Epithelial cell of esophagus (primary cell): ENCODE data around the gene PXDC1.
"Not testable (repeated sequence)": the region's sequence is repeated elsewhere in the genome, so short reads cannot be mapped to it uniquely, and the experiment has no call there.

ENCODE experiments used
- DNase-seq: peaks from one replicate; pipeline ENCODE4 v3.0.0; 2010; ENCODE audit warnings: low read depth
- H3K4me3 ChIP-seq: 2 replicates; pipeline ENCODE4 v1.5.1; 2011; ENCODE audit warnings: mild to moderate bottlenecking, low read length, control low read depth
- TF ChIP-seq, protein P1 (sequence below): IDR thresholded peaks from 2 replicates; pipeline ENCODE4 v1.5.1; 2011; ENCODE audit warnings: low read depth, mild to moderate bottlenecking, low read length, control low read depth, inconsistent platforms; ENCODE audit not compliant: insufficient read depth; ENCODE audit errors: missing control alignments

The PXDC1 gene

DNA sequence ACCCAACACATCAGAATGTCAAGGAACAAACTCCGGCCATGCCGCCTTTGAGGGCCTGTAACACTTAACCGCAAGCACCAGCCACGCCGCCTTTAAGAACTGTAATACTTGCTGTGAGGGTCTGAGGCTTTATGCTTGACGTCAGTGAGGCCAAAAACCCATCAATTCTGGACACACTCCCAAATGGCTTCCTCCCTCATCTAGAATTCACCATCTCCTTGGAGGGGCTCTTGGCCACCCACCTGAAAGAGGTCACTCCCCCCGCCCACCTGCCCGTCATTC lies 10.4 kb upstream of the PXDC1 start:
- no peak for DNase-seq
- TF ChIP-seq, protein P1, sequence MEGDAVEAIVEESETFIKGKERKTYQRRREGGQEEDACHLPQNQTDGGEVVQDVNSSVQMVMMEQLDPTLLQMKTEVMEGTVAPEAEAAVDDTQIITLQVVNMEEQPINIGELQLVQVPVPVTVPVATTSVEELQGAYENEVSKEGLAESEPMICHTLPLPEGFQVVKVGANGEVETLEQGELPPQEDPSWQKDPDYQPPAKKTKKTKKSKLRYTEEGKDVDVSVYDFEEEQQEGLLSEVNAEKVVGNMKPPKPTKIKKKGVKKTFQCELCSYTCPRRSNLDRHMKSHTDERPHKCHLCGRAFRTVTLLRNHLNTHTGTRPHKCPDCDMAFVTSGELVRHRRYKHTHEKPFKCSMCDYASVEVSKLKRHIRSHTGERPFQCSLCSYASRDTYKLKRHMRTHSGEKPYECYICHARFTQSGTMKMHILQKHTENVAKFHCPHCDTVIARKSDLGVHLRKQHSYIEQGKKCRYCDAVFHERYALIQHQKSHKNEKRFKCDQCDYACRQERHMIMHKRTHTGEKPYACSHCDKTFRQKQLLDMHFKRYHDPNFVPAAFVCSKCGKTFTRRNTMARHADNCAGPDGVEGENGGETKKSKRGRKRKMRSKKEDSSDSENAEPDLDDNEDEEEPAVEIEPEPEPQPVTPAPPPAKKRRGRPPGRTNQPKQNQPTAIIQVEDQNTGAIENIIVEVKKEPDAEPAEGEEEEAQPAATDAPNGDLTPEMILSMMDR, result no peak
- no peak overlapping the region for H3K4me3 ChIP-seq

DNA sequence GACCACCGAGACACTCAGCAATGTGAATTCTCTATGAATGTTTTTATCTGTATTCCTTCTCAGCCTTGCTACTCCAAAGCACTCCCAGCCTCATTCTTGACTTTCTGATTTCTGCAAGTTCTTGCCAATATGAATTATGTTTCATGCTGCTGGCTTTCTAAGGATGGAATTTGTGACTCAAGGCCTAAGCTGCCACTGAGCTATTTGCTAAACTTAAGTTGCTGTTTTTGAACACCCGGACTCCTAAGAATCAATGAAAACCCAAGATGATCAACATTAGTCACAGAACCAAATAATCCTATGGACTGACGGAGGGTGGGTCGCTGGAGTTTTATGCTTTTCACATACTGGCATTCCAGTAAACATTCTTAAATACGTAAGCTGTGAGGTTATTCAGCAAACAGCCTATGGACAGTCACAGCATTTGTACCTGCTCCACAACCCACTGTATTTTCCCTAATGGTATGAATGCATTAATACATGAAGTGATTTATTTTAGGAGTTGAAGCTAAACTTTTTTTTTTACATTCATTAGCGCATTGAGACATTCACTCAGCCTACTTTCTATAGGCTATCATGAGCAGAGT lies 8.2 kb upstream of the PXDC1 start:
- H3K4me3 ChIP-seq, result no peak overlapping the region
- DNase-seq, result peak; percentile 54

DNA sequence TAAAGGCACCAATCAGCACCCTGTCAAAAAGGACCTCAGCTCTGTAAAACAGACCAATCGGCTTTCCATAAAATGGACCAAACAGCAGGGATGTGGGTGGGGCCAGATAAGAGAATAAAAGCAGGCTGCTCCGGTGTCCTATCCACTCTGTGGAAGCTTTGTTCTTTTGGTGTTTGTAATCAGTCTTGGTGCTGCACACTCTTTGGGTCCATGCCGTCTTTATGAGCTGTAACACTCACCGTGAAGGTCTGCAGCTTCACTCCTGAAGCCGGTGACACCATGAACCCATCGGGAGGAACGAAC lies 7.3 kb upstream of the PXDC1 start:
- no peak overlapping the region for H3K4me3 ChIP-seq
- TF ChIP-seq, protein P1, result no peak
- DNase-seq, result no peak

More for the DNA sequence above, 8.2 kb upstream of the PXDC1 start:
- TF ChIP-seq, protein P1, result no peak

DNA sequence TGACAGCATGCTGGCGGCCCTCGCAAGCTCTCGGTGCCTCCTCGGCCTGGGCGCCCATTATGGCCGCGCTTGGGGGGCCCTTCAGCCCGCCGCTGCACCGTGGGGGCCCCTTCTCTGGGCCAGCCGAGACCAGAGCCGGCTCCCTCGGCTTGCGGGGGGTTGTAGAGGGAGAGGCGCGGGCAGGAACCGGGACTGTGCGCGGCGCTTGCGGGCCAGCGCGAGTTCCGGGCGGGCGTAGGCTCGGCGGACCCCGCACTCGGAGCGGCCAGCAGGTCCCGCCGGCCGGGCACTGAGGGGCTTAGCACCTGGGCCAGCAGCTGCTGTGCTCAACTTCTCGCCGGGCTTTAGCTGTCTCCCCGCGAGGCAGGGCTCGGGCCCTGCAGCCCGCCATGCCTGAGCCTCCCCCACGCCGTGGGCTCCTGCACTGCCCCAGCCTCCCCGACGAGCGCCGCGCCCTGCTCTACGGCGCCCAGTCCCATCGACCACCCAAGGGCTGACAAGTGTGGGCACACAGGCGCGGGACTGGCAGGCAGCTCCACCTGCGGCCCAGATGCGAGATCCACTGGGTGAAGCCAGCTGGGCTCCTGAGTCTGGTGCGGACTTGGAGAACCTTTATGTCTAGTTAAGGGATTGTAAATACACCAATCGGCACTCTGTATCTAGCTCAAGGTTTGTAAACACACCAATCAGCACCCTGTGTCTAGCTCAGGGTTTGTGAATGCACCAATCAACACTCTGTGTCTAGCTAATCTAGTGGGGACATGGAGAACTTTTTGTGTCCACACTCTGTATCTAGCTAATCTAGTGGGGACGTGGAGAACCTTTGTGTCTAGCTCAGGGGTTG lies 6.7 kb upstream of the PXDC1 start:
- DNase-seq, H3K4me3 ChIP-seq: not testable (repeated sequence)

DNA sequence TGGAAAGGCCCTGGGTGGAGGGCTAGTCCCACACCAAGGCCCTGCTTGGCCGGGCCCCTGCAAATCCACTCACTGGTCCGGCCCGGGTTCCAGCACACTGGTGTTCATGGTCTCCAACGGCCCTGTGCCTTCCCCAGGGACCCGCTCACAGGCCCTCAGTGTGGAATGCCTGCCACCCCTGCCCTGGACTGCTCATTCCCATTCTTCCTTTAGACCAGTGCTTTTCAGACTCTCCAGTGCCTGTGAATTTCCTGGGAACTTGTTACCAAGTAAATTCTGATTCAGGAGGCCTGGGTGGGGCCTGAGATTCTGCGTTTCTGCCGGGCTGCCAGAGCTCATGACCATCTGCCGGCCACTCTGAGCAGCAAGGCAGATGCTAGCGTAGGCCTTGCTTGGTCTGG lies 5.7 kb upstream of the PXDC1 start:
- TF ChIP-seq, protein P1, result no peak
- no peak for DNase-seq
- no peak overlapping the region for H3K4me3 ChIP-seq

DNA sequence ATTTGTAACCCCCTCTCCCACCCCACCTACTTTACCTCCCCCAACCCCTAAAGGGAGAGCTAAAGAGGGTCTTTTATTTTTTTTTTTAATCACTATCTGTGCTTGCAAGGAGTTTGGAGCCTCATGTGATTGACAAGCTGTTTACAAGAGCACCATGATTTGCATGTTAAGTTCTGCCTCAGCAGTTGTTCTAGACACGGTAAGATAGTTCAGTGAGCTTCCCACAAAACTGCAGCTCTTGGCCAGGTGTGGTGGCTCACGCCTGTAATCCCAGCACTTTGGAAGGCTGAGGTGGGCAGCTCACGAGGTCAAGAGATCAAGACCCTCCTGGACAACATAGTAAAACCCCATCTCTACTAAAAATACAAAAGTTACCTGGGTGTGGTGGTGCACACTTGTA lies 5.0 kb upstream of the PXDC1 start:
- TF ChIP-seq, protein P1, result no peak
- no peak overlapping the region for H3K4me3 ChIP-seq
- DNase-seq, result no peak

DNA sequence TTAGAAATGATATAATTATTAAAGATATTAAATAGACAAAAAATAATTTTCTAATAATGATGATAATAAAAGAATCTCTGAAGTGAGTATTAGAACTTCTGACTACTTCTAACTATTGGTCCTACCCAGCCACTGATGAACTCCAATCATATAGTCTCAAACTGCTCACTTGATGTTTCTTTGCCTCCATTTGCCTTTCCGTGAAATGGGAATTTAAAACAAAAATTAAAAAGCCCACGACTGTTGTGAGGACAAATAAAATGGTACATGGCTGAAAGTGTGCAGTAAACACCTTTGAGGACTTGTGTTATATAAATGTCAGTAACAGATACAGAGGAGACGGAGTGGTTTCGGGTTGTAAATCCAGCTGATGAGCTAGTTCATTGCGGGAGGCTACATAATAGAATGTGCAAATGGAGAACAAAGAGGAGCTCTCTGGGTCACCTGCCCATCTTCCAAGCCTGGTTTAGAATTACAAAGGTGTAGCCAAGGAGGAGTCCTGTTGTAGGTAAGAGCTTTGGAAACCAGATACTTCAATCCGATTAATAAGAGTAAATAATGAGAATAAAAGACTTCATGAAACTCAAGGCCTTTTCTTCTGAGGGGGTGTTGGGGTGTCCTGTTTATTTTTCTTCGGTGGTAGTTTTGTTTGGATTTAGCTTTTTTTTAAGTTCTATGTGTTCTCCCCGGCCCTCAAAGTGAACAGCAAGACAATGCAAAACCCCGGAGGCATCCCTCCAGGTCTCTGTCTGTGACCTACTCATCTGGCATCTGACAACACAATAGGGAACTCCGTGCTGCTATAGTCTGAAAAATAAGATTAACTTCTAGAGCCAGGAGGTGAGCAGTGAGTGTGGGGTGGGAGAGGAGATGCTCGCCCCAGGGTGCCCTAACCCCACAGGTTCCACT lies 4.4 kb upstream of the PXDC1 start:
- no peak overlapping the region for H3K4me3 ChIP-seq
- TF ChIP-seq, protein P1, result no peak
- DNase-seq, result no peak
